Stimulated activated CD8-positive, alpha-beta memory T cell treated with anti-CD3 and anti-CD28 coated beads, Interleukin-12 subunit alpha, Interleukin-12 subunit beta, amount 100 ng/mL, for 24 hours (primary cell): ENCODE data around the gene SPOCK1.
"Not testable (repeated sequence)": the region's sequence is repeated elsewhere in the genome, so short reads cannot be mapped to it uniquely, and the experiment has no call there.

ENCODE experiments used
- DNase-seq: peaks from one replicate; pipeline ENCODE4 v3.0.0-alpha.2; 2020; ENCODE audit errors: extremely low read depth

Gene SPOCK1

DNA sequence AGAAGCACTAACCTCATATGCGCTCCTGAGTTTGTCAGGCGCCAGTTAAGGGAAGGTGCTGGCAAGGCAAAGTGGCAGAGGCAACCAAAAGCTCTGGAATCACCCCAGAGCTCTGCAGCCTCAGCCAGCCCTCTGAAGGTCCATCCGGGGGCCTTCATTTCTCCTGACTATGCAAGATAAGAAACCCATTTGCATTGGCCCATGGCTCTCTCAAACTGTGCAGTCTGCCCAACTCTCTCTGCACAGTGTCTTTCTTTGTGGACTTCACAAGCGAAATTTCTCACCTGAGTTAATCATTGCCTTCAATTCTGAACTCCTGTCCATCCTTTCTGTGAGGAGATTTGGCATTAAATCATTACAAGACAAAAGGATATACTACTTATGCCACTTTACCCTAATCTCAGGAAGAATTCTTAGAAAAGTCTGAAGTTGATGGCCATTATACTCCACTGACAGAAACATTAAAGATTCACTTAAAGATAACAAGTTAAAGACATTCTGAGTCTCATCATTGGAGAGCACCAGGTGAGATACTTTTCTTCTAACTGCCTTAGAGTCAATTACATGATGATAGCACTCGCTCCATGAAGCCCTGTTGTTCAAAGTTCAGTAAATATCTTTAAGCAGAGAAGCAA lies 235.6 kb downstream of the SPOCK1 start:
- no peak for DNase-seq

DNA sequence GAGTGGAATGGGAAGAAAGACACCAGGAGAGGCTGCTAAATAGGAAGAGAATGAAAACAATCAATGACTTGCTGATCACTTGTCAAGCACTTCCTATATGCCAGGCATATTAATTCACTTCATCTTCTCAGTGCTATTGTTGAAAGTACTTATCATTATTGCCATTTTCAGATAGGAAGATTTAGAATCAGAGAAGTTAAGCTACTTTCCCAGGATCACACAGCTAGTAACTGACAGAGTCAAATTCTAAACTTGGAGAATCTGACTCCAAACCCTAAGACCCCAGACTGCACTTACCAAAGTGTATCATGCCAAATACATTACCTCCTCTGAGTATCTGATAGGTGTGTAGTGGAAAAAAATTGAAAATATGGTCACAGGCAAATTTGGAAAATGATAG lies 236.3 kb downstream of the SPOCK1 start:
- DNase-seq = no peak

DNA sequence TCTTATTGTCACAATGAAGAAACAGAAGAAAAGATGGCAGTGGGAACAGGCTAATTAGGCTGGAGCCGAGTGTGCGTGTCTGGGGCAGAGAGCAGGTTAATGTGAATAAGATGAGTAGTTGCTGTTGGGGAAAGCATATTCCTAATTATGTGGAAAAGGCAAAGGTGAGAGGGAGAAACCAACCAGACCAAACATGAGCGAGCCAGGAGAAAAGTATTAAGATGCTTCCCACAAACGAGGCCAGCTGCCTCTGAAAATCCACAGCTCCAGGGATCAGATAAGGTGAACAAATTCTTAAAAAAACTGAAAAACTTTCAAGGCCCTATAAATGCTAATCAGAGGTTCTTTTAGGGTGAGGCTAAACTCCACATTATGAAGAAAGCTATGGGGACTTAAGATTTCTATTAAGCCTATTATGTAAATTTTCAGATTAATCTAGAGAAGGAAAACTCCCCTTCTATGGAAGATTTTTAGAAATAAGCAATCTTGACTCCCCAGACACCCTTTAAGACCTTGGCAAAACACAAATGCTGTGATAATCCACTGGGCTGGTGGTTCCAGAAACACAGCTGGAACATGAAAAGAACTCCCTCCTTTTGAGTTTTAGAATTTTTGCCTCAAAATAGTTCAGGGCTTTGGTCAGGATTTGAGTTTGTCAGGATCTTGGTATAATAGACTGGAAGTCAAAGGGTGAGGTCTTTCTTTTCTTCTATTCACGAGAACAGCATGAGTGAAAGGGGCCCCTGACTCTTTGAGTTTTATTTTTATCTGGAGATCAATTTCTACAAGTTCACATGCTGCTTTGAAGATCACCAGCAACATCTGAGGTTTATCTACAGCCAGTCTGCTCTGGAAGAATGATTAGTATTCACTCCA lies 238.1 kb downstream of the SPOCK1 start:
- no peak for DNase-seq

DNA sequence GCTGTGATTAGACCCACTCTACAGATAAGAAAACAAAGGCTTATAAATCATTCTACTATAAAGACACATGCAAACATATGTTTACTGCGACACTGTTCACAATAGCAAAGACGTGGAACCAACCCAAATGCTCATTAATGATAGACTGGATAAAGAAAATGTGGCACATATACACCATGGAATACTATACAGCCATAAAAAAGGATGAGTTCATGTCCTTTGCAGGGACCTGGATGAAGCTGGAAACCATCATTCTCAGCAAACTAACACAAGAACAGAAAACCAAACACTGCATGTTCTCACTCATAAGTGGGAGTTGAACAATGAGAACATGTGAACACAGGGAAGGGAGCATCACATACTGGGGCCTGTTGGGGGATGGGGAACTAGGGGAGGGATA lies 240.0 kb downstream of the SPOCK1 start:
- DNase-seq = not testable (repeated sequence)

DNA sequence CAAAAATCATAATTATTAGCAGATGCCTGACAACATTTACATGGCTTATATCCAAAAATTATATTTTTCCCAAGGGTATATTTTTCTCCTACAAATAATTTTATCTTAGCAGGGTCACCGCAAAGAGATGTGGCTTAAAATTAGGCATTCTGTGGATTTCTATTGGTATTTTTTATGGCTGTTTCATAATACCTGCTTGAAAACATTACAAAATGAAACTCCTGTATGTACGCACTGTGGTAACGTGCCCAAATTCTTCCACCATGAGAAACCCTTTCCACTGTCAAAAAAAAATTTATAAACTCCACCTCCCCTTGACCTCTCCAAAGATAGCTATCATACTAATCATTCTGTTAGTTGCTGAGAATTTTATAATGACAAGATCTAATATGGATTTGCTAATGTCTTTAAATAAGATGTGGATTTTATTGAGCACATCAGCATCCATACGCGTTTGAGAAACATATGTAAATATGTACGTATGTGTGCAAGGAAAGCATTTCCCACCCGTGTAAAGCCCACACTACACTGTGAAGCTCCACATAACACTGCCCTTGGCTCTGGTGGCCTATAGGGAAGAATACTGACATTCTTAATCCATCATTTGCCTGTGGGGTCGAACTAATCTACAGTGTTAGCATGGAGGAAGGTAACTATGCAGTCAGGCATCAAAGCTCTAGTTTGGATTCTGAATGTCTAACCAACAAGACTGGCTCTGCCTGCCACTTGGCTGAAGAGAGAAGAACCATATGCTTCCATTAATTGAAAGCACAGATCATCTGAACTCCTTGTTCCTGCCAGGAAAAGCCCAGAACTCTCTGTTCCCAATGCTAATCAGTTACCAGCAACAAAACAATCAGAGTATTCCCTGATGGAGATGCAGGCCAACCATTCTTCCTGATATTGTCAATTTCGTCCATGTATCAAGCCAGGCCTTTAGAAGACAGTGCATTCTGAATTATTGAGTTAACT lies 244.7 kb downstream of the SPOCK1 start:
- no peak for DNase-seq

DNA sequence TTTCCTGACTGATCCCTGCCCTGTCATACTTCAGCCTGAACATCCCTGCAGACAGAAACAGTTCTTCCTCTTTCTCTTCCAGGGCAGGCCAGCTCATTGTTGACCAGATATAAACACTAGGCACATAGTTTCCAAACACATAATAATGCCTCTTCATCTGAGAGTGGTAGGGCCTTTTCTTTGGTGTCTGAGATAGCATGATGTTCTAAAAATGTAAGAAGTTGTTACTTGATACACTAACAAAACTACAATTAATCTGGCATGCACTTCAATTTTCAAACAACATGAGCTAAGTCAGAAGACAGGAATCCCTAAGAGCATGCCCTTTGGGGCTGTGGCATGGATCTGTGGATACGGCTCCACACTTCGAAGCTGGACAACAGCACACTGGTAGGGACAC lies 246.6 kb downstream of the SPOCK1 start:
- DNase-seq = no peak

DNA sequence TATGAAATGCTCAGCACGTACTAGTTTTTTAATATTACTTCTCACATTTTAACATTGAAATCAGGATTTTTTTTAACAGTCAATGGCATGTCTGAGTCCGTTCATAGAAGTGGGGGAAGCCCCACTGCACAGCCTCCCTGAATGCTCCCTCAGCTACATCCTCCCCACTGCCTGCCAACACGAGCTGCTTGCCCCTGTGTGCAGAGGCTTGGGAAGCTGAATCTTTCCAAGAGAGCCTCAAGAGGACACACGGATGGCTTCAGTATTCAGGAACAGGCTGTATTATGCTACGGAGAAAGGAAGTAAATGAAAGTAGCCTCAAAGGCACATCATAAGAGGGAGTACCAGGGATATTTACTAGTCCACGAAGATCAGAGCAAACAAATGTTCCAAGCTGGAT lies 248.7 kb downstream of the SPOCK1 start:
- no peak for DNase-seq

DNA sequence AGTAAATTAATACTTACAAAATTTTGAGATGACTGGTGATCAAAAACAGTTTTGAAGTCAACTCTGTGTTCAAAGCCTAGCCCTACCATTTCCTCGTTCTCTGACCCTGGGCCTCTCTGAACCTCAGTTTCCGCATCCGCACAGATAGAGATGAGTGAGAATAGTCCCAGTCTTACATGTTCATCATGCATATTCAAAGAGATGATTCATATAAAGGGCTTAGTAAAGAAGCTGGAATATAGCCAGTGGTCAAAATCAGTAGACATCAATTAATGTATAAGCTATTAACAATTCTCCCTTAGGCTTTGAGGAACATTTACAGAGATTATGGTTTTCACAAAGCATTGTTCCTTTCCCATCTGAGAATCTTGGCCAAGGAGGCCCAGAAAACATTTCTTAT lies 250.6 kb downstream of the SPOCK1 start:
- DNase-seq = no peak

DNA sequence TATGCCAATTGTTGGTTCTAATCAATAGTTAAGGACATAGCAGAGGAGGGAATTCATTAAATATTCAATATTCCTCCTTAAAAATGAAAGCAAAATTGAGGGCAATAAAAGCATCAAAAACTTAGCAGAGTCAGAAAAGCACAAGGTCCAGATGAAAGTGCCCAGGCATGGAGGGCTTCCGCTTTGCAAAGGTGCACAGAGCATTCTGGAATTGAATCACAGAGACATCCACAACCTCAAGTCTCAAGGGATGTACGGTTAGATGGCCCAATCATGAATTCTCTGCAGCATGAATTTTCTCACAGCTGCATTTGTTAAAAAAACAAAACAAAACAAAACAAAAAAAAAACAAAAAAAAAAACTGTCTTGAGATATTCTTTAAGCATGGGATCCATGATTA lies 253.7 kb downstream of the SPOCK1 start:
- no peak for DNase-seq

DNA sequence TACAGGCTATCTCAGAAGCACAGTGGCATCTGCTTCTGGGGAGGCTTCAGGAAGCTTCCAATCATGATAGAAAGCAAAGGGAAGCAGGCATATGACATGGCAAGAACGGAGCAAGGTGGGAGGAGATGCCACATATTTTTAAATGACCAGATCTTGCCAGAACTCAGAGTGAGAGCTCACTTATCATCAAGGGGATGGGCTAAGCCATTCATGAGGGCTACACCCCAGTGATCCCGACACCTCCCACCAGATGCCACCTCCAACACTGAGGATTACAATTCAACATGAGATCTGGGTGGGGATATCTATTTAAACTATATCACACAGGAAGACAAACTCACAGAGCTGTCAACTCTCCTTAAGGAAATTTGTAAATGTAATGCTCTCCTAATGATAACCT lies 258.8 kb downstream of the SPOCK1 start:
- DNase-seq = no peak

DNA sequence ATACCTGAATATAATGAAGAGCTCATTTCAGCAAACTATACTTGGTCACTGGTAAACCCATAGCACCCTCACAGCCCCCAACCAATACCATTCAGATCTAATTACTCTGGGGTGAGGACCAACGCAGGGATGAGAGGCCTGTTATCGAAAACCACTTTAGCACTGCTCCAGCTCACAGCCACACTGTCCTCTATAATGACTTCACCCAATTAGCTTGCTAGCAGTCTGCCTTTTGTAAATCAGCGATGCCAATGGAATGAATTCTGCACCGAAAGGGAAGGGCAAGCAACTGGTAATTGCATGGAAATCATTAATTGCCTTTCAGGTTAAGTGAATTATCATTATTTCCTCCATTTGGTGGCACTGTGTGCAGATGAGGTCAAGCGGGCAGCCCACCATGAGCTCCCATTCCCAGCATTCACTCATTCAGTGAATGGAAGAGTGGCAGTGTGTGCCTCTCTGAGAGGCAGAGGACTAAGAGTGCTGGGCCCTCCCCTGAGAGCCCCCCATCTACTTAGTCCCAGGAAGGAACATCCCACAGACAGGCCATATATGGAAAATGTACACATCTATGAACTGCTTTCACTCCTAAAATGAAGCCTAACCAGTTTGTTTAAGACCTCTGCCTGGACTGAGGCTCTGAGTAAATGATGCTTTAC lies 262.1 kb downstream of the SPOCK1 start:
- no peak for DNase-seq

DNA sequence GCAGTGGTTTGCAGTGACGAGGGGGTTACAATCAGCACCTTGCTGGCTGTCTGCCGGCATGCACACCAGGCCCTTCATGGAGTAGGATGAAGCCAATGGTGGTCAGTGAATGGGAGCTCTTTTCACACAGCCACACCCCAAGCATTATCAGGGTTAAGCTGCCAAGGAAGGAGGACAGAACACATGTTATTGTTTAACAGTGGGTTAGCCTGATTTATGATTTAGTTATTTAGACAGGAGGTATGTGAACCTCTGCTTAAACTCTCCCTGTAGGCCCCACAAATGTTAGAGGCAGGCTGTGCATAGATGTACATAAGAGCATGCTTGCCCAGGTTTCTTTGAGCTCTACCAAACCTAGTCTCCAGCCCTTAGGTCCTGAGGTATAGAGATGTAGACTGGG lies 262.9 kb downstream of the SPOCK1 start:
- DNase-seq = no peak

DNA sequence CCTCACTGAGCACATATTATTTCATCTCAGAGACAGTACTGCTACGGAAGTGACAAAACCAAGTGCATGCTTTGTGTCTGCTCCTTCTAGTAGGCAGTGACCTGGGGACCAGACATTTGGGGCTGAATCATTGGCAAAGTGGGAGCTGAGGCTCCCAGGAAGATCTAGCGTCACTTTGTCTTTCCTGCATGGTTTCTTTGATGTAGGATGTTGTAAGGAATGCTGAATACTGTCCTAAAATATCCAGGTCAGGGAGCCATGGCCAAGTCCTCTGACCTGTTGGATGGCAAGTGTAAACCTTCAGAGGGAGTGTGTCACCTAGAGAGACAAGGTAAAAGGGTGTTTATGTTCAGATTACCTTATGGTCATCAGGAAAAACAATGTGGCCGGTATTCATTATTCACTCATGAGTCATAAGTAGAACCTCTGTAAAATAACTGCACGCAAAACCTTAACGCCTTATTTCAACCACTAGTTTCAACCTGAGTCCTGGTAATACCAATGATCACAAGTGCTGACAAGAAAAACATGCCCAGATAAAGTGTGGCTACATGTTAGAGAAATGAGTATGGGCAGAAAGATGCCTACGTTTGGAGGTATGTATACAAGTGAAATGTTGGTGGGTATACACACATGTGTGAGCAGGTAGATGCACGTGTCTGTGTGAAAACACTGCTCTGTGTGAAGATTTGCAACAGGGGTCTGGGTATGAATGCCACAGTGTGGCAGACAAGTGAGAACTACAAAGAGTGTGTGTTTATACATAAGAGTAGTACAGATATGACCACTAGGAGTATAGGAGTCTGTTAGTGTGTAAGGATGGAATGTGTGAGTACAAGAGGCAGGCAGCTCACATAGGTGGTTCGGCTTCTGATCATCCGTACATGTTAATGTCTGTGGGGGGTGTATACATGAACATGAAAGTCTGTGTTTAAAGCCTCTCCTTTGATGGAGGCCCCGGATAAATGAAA lies 263.9 kb downstream of the SPOCK1 start:
- DNase-seq = no peak

DNA sequence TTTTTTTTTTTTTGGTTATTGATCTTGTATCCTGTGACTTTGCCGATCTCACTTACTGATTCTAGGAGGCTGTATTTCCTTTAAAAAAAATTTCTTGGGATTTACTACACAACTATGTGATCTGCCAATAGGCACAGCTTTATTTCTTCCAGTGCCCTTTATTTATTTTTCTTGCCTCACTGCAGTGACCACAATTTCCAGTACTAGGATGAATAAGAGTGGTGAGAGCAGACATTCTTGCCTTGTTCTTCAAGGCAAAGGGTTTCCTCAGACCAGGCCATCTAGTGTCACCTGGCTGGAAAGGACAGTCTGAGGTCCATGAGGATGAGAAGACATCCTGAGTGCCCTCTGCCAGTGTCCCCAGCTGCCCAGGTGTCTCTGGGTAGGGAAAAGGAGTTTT lies 265.4 kb downstream of the SPOCK1 start:
- DNase-seq = no peak

DNA sequence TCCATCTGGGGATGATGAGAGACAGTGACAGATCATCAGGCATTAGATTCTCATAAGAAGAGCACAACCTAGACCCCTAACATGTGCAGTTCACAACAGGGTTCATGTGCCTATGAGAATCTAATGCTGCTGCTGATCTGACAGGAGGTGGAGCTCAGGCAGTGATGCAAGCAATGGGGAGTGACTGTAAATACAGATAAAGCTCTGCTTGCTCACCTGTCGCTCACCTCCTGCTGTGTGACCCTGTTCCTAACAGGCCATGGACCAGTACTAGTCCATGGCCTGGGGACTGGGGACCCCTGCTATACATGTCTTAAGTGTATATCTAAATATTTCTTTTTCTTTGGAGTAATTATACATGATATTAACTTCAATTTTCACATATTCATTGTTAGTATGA lies 265.8 kb downstream of the SPOCK1 start:
- DNase-seq = not testable (repeated sequence)

DNA sequence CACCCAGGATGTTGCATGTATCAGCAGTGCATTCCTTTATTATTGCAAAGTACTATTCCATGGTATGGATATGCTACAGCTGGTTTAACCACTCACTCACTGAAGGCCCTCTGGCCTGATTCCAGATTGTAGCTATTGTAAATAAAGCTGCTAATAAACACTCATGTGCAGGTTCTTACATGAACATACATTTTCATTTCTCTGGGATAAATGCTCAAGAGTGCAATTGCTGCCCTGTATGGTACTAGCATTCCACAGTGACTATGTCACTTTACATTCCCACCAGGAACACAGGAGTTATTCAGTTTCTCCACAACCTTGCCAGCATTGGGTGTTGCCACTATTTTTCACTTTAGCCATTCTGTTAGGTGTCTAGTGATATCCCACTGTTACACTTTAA lies 267.6 kb downstream of the SPOCK1 start:
- no peak for DNase-seq

DNA sequence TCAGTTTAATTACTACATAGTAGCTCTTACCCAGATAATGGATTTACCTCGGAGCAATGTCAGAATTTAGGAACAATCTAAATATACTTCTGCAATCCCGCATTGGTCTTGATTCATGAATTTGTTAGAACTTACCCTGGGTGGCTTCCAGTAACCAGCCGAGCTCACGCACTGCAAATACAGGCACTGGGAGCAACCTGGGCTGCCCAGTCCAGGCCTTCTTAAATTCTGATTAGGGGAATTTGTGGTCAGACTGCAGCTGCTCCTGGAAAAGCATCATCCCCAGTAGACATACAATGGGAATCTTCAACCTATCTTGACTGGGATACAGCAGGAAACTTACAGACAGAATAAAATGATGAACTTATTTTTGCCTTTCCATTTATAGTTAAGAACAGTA lies 270.3 kb downstream of the SPOCK1 start:
- no peak for DNase-seq

DNA sequence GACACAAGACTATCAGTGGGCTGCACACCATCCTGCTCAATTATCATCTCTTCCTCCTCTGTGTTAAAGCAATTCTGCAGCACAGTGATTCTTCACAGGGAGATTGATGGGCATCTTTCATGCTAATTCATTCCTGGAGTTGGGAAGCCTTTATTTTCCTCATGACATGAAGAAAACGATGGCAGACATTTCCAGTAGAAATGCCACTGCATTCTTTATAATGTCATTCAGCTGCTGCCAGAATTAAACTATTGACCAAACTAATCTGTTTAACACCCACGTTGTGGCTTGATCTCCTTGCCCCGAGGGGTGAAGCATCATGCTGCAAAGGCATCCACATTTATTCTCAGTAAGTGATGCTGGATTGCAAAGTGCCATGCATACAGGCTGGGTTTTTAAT lies 273.0 kb downstream of the SPOCK1 start:
- no peak for DNase-seq

DNA sequence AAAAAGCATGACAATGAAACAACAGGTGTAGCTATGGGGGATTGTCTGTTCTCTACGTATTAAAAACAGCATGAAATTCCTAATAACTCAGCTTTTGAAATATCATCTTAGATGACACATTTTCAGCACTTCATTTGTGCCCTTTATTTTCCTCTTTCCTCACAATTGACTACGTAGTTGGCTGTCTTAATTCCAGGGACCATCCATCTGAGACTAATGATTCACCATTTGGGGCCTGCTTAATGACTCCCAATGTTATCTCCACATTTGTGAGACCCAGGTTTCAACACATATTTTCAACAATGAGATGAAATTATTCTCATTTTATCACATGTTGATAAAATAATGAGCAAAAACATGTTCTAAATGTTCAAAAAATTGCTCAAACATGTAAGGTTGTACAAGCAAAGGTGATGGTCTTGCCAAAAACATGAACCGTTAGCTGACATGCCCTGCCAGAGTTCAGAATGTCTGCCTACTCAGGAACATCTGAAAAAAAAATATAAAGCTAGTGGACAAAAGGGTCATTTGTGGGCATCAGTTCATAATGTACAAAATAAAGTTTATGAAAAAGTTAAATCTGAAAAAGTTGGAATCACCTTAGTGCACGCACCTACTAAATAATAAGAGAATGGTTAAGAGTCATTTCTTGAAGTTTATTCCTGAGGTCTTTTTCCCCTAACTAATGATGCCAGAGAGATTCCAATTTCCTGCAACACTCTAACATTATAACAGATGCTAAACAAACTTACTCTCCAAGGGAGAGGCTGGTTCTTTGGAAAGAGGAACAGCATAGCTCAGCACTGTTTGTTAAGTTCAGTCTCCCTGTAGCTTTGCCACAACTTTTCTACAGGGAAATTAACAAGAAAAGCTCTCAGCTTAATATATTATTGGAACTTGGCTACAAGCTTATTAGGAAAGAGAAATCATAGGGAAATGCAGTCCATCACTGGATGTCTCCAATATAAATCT lies 275.5 kb downstream of the SPOCK1 start:
- DNase-seq = no peak
